ENCODE measurements around the gene GLYR1. TPM values are rescaled to one million over a fixed set of nuclear protein-coding genes. Genes with fewer than 3 reads are reported as not detected.

Gene GLYR1
- total RNA-seq, 2 donors from 2014 or later: 57.4 to 60.8 TPM

- H3K4me3 ChIP-seq: no peak overlapping the region
- DNase-seq (ENCODE audit: low spot score): no peak
- H3K27me3 ChIP-seq (replicated peaks; ENCODE audit: insufficient read depth): no peaks in the 10 kb centered on the region
- TF ChIP-seq CTCF (IDR thresholded peaks at IDR 0.05): no peak
- TF ChIP-seq POLR2A (IDR thresholded peaks at IDR 0.05): no peak
- H3K4me1 ChIP-seq (replicated peaks): peaks cover 5% of the 10 kb centered on the region
- no peaks in the 10 kb centered on the region for H3K9me3 ChIP-seq
- 77% methylated on average over 5 of the region's 5 CpGs for WGBS
- H3K27ac ChIP-seq: no peak overlapping the region
- intact Hi-C loops (cut with DNase I): no loop called here
- no peaks in the 10 kb centered on the region for H3K36me3 ChIP-seq
Measured at GRCh38 chr16:4772351-4772750, 74.7 kb downstream of the GLYR1 start.

GRCh38 chr16:4771646-4772045 lies 75.4 kb downstream of the GLYR1 start:
- no peak overlapping the region for H3K27ac ChIP-seq
- peaks cover 5% of the 10 kb centered on the region for H3K4me1 ChIP-seq (replicated peaks)
- no peaks in the 10 kb centered on the region for H3K9me3 ChIP-seq
- no peak overlapping the region for H3K4me3 ChIP-seq
- intact Hi-C loops (cut with DNase I): no loop called here
- no peaks in the 10 kb centered on the region for H3K36me3 ChIP-seq
- no peak for TF ChIP-seq CTCF (IDR thresholded peaks at IDR 0.05)
- no peak for TF ChIP-seq POLR2A (IDR thresholded peaks at IDR 0.05)
- TF ChIP-seq POLR2AphosphoS5 (IDR thresholded peaks at IDR 0.05): no peak
- WGBS: 60% methylated on average over 3 of the region's 3 CpGs
- H3K27me3 ChIP-seq (replicated peaks; ENCODE audit: insufficient read depth): no peaks in the 10 kb centered on the region
- no peak for DNase-seq (ENCODE audit: low spot score)

GRCh38 chr16:4769306-4769638 lies 77.8 kb downstream of the GLYR1 start:
- Histone ChIP-seq H3K4me3 (peak overlapping the region; percentile 51 to 99), H3K9me3 (no peaks in the 10 kb centered on the region), H3K27ac (peak overlapping the region in 1 of 2 donors; percentile 92), H3K36me3 (no peaks in the 10 kb centered on the region), H3K4me1 (replicated peaks) (peaks cover 15% of the 10 kb centered on the region), H3K27me3 (replicated peaks; ENCODE audit: insufficient read depth) (no peaks in the 10 kb centered on the region)
- intact Hi-C loops (cut with DNase I): no loop called here
- WGBS: 43% methylated on average over 7 of the region's 7 CpGs
- TF ChIP-seq POLR2A (IDR thresholded peaks at IDR 0.05) (no peak), CTCF (IDR thresholded peaks at IDR 0.05) (no peak), POLR2AphosphoS5 (IDR thresholded peaks at IDR 0.05) (no peak)
- DNase-seq (ENCODE audit: low spot score): no peak

GRCh38 chr16:4768549-4769305 lies 78.4 kb downstream of the GLYR1 start:
- peak overlapping the region; percentile 51 to 99 for H3K4me3 ChIP-seq
- H3K36me3 ChIP-seq: peaks cover 0 to 4% of the 10 kb centered on the region in 2 donors
- no peaks in the 10 kb centered on the region for H3K9me3 ChIP-seq
- H3K27me3 ChIP-seq (replicated peaks; ENCODE audit: insufficient read depth): no peaks in the 10 kb centered on the region
- peak overlapping the region; percentile 89 to 92 for H3K27ac ChIP-seq
- WGBS: 2% methylated on average over 45 of the region's 48 CpGs
- TF ChIP-seq CTCF (IDR thresholded peaks at IDR 0.05) (no peak), POLR2AphosphoS5 (IDR thresholded peaks at IDR 0.05) (peak; percentile 98), POLR2A (IDR thresholded peaks at IDR 0.05) (peak; percentile 85)
- DNase-seq (ENCODE audit: low spot score): peak; percentile 97
- intact Hi-C loops (cut with DNase I): loop anchor here (1.0 kb wide), 1 partner anchor 34 kb away; the partner anchor contains the start of genes ANKS3 and DNAAF8
- peaks cover 15% of the 10 kb centered on the region for H3K4me1 ChIP-seq (replicated peaks)
